22Rv1 (cell line): Measurements from ENCODE around the gene F13A1.

Experiments
- H3K27ac ChIP-seq: fragments of 450-650 bp; 2 replicates; pipeline ENCODE4 v1.5.1; 2017
- CTCF ChIP-seq: fragments of 450-650 bp; IDR thresholded peaks from 2 replicates; pipeline ENCODE4 v1.5.1; 2017; ENCODE audit warnings: mild to moderate bottlenecking
- ZFX ChIP-seq: fragments of 450-650 bp; IDR thresholded peaks from 2 replicates; pipeline ENCODE4 v1.6.1; 2017; ENCODE audit warnings: antibody characterized with exemption, borderline replicate concordance

F13A1 gene

DNA sequence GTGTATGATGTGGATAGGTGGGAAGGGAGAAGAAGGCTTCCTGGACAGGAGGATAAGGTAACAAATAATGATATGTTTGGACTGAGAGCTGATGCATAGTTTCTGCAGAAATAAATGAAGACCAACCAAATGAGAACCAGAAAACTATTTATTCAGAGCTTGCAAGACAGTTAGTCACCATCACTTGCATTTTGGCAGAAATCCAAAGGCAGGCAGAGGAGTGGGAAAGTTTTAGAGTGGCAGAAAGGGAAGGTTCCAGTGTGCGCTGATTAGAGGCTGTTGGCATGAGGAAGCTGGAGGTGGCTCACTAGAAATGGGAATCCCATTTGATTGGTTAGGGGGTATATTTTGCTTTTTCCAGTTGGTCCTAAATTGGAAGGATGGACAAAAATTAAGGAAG lies 13.0 kb upstream of the F13A1 start:
- TF ChIP-seq CTCF (no peak), ZFX (no peak)
- no peak overlapping the region for H3K27ac ChIP-seq

- no peak overlapping the region for H3K27ac ChIP-seq
Measured at GRCh38 chr6:6332811-6333244, 12.4 kb upstream of the F13A1 start.

DNA sequence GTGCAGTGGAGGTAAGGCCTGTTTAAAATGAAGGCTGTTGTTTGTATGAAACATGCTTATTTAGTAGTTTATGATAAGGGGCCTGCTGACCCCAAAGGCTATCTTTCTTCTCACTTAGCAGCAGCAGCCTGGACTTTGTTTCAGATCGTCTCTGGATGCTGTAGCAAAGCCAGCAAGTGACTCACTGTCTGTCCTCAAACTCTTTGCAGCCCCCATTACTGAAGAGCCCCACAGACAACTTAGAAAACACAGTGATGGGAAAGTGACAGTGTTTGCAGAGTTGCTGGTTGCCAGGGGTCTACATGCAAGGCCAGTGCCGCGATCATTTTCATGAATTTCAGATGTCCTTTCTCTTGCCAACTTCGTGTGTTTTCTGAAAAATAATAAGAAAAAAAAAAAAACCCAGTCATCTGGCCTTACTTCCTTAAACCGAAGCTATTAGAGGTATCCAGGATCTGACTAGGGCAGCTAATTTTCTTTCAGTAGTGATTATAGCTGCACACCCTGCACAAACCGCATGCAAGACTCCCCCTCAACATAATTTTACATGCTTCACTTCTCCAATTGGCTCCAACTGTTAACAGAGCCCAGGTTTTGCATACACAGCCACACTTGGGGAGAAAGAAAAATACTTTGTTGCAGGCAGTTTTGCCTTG lies 11.6 kb upstream of the F13A1 start:
- H3K27ac ChIP-seq = no peak overlapping the region
- TF ChIP-seq ZFX = no peak
- no peak for TF ChIP-seq CTCF

More at GRCh38 chr6:6332811-6333244, 12.4 kb upstream of the F13A1 start:
- TF ChIP-seq ZFX (no peak), CTCF (no peak)

- no peak overlapping the region for H3K27ac ChIP-seq
- TF ChIP-seq ZFX (no peak), CTCF (no peak)
Measured at GRCh38 chr6:6331393-6331792, 10.9 kb upstream of the F13A1 start.

GRCh38 chr6:6330407-6330806 lies 9.9 kb upstream of the F13A1 start:
- H3K27ac ChIP-seq = no peak overlapping the region

DNA sequence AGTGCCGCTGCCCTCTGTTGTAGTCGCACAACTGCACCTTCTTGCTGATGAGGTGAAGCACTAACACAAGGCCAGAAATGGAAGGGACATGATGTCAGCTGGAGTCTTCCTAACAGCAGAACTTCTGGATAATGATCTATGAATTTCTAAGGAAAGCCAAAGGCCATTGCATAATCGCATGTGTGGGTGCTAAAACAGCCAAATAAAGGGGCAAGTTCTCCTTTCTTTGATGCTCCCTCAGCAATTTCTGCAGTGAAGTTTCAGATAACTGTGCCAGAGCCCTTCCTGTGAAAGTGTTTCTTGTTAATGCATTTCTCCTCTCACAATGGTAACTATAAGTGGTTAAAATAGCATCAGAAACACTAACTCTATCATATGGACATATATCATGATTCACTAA lies 8.0 kb upstream of the F13A1 start:
- TF ChIP-seq CTCF (no peak), ZFX (no peak)
- no peak overlapping the region for H3K27ac ChIP-seq

More at GRCh38 chr6:6330407-6330806, 9.9 kb upstream of the F13A1 start:
- TF ChIP-seq ZFX = no peak
- no peak for TF ChIP-seq CTCF

GRCh38 chr6:6323352-6323751 lies 2.9 kb upstream of the F13A1 start:
- TF ChIP-seq ZFX = no peak
- TF ChIP-seq CTCF = no peak
- H3K27ac ChIP-seq = no peak overlapping the region
